Measurements from ENCODE around the gene ZNF594. TPM values are rescaled to one million over a fixed set of nuclear protein-coding genes. Genes with fewer than 3 reads are reported as not detected.
"Not testable (repeated sequence)": the region's sequence is repeated elsewhere in the genome, so short reads cannot be mapped to it uniquely, and the experiment has no call there.

The ZNF594 gene
- total and polyA plus RNA-seq, 2 of the 8 experiments (the other 6 are each of a cell fraction or from before 2014, with no cell fraction given) = 3.6 to 14.3 TPM

GRCh38 chr17:5135131-5135712 is 56.4 kb downstream of the ZNF594 start:
- not testable (repeated sequence) for H2BK120ac ChIP-seq (replicated peaks; ENCODE audit: low read depth, low read length); H3K27me3 ChIP-seq (replicated peaks in 1 of 4; ENCODE audit: control insufficient read depth in 3 of 4, extremely low read depth in 1 of 4, insufficient read depth in 3 of 4, low read length in 3 of 4); FAIRE-seq; H3K27ac ChIP-seq (ENCODE audit: low read depth, low read length); H3K4me3 ChIP-seq (ENCODE audit: extremely low read depth in 1 of 4, insufficient read depth in 2 of 4, low read depth in 3 of 4, low read length in 4 of 4); H3K18ac ChIP-seq (ENCODE audit: extremely low read depth, low read length); H3K9ac ChIP-seq (replicated peaks in 1 of 4; ENCODE audit: extremely low read depth in 1 of 4, low read depth in 3 of 4, low read length in 3 of 4); H2BK5ac ChIP-seq (ENCODE audit: low read depth, low read length); H3K4me2 ChIP-seq (ENCODE audit: insufficient read depth in 1 of 2, low read depth in 2 of 2, low read length in 2 of 2); H4K5ac ChIP-seq (ENCODE audit: insufficient read length, low read depth, low read length); H3K79me1 ChIP-seq (ENCODE audit: low read depth, low read length); H3K4ac ChIP-seq (replicated peaks; ENCODE audit: insufficient read length, low read depth, low read length); H4K8ac ChIP-seq (ENCODE audit: extremely low read depth, insufficient read depth, low read length); H3K36me3 ChIP-seq (ENCODE audit: control insufficient read depth in 2 of 4, insufficient read depth in 4 of 4, low read length in 3 of 4); H3K23ac ChIP-seq (ENCODE audit: insufficient read length); H2BK12ac ChIP-seq (ENCODE audit: low read depth, low read length); H3K79me2 ChIP-seq (ENCODE audit: control insufficient read depth in 1 of 2, insufficient read depth in 2 of 2, low read length in 2 of 2); H4K20me1 ChIP-seq (replicated peaks in 1 of 2; ENCODE audit: control insufficient read depth in 1 of 2, insufficient read depth in 2 of 2, low read length in 2 of 2); H3K4me1 ChIP-seq (replicated peaks in 1 of 4; ENCODE audit: control insufficient read depth in 3 of 4, insufficient read depth in 4 of 4, low read length in 3 of 4); H3K14ac ChIP-seq (ENCODE audit: insufficient read length); H4K91ac ChIP-seq (replicated peaks; ENCODE audit: insufficient read length, low read length); H3K56ac ChIP-seq (replicated peaks; ENCODE audit: insufficient read length, low read depth, low read length); H2AK5ac ChIP-seq (ENCODE audit: low read depth, low read length); DNase-seq (ENCODE audit: low read depth in 1 of 2, low spot score in 2 of 2); H2AFZ ChIP-seq (ENCODE audit: low read length); H2BK20ac ChIP-seq (ENCODE audit: low read length); H3K23me2 ChIP-seq (ENCODE audit: low read depth, low read length); H2BK15ac ChIP-seq (ENCODE audit: low read length)
- H3K9me3 ChIP-seq (ENCODE audit: insufficient read depth in 2 of 2, low read depth in 1 of 2, low read length in 1 of 2) = peaks cover 0 to 11% of the 10 kb centered on the region in 2 experiments; a peak in 1 of 4 replicates
- POLR2A ChIA-PET (ENCODE audit: partially characterized antibody) = interaction anchor here (0.6 kb wide), 1 partner anchor 192 kb away, joined by 3 read pairs; no protein-coding TSS in a partner anchor
- CTCF ChIA-PET (ENCODE audit: partially characterized antibody) = interaction anchor here (1.2 kb wide), 1 partner anchor 226 kb away, joined by 3 read pairs; no protein-coding TSS in a partner anchor
- WGBS, 2 experiments (ENCODE audit: extremely low coverage in 1 of 2, insufficient coverage in 1 of 2, insufficient read length in 1 of 2, insufficient replicate concordance in 2 of 2, low coverage in 1 of 2, low lambda C conversion rate in 2 of 2, missing lambda C conversion rate in 1 of 2) = 87% methylated on average over 8 of the region's 8 CpGs; no CpG with 5 or more reads in 1 of the 2 experiments

- H3K4me1 ChIP-seq (replicated peaks in 1 of 4; ENCODE audit: control insufficient read depth in 3 of 4, insufficient read depth in 4 of 4, low read length in 3 of 4); H3K9ac ChIP-seq (replicated peaks in 1 of 4; ENCODE audit: extremely low read depth in 1 of 4, low read depth in 3 of 4, low read length in 3 of 4); H2BK15ac ChIP-seq (ENCODE audit: low read length); H3K14ac ChIP-seq (ENCODE audit: insufficient read length); H4K8ac ChIP-seq (ENCODE audit: extremely low read depth, insufficient read depth, low read length); H3K56ac ChIP-seq (replicated peaks; ENCODE audit: insufficient read length, low read depth, low read length); H2BK12ac ChIP-seq (ENCODE audit: low read depth, low read length); H2BK20ac ChIP-seq (ENCODE audit: low read length); H3K4me2 ChIP-seq (ENCODE audit: insufficient read depth in 1 of 2, low read depth in 2 of 2, low read length in 2 of 2); DNase-seq (ENCODE audit: low read depth in 1 of 2, low spot score in 2 of 2); H3K27me3 ChIP-seq (replicated peaks in 1 of 4; ENCODE audit: control insufficient read depth in 3 of 4, extremely low read depth in 1 of 4, insufficient read depth in 3 of 4, low read length in 3 of 4); H2AK5ac ChIP-seq (ENCODE audit: low read depth, low read length); H2AFZ ChIP-seq (ENCODE audit: low read length); H4K20me1 ChIP-seq (replicated peaks in 1 of 2; ENCODE audit: control insufficient read depth in 1 of 2, insufficient read depth in 2 of 2, low read length in 2 of 2); H4K5ac ChIP-seq (ENCODE audit: insufficient read length, low read depth, low read length); H3K18ac ChIP-seq (ENCODE audit: extremely low read depth, low read length); H3K23ac ChIP-seq (ENCODE audit: insufficient read length); FAIRE-seq; H2BK120ac ChIP-seq (replicated peaks; ENCODE audit: low read depth, low read length); H3K4me3 ChIP-seq (ENCODE audit: extremely low read depth in 1 of 4, insufficient read depth in 2 of 4, low read depth in 3 of 4, low read length in 4 of 4); POLR2A ChIA-PET (ENCODE audit: partially characterized antibody); H2BK5ac ChIP-seq (ENCODE audit: low read depth, low read length); H3K23me2 ChIP-seq (ENCODE audit: low read depth, low read length); H3K36me3 ChIP-seq (ENCODE audit: control insufficient read depth in 2 of 4, insufficient read depth in 4 of 4, low read length in 3 of 4); H3K4ac ChIP-seq (replicated peaks; ENCODE audit: insufficient read length, low read depth, low read length); H3K79me2 ChIP-seq (ENCODE audit: control insufficient read depth in 1 of 2, insufficient read depth in 2 of 2, low read length in 2 of 2); H4K91ac ChIP-seq (replicated peaks; ENCODE audit: insufficient read length, low read length); H3K27ac ChIP-seq (ENCODE audit: low read depth, low read length); H3K79me1 ChIP-seq (ENCODE audit: low read depth, low read length): not testable (repeated sequence)
- 82% methylated on average over 11 of the region's 11 CpGs; no CpG with 5 or more reads in 1 of the 2 experiments for WGBS, 2 experiments (ENCODE audit: extremely low coverage in 1 of 2, insufficient coverage in 1 of 2, insufficient read length in 1 of 2, insufficient replicate concordance in 2 of 2, low coverage in 1 of 2, low lambda C conversion rate in 2 of 2, missing lambda C conversion rate in 1 of 2)
- CTCF ChIA-PET (ENCODE audit: partially characterized antibody) = interaction anchor here (1.2 kb wide), 1 partner anchor 225 kb away, joined by 3 read pairs; no protein-coding TSS in a partner anchor
- H3K9me3 ChIP-seq (ENCODE audit: insufficient read depth in 2 of 2, low read depth in 1 of 2, low read length in 1 of 2) = peaks cover 0 to 11% of the 10 kb centered on the region in 2 experiments; a peak in 1 of 4 replicates
These were observed 57.1 kb downstream of the ZNF594 start for GRCh38 chr17:5134571-5134970.

Data from H1 (cell line).